ENCODE results near the gene U2SURP. TPM values are rescaled to one million over a fixed set of nuclear protein-coding genes. Genes with fewer than 3 reads are reported as not detected.
A peak's percentile ranks its signal among the peaks of the same experiment; 100 is the strongest.

The U2SURP gene
- total RNA-seq, 4 donors from 2014 or later = 36.7 to 180 (median 79.3) TPM

- Histone ChIP-seq H3K27ac (peak overlapping the region in 2 of 4 donors; percentile 92 to 93), H3K36me3 (no peaks in the 10 kb centered on the region), H3K27me3 (no peaks in the 10 kb centered on the region), H3K4me1 (peaks cover 13 to 46% (median 24%) of the 10 kb centered on the region in 4 donors), H3K9me3 (no peaks in the 10 kb centered on the region), H3K4me3 (peak overlapping the region in 3 of 4 donors; percentile 82 to 97 (median 87))
- DNase-seq = no peak
- in situ Hi-C loops (cut with MboI; ENCODE audit: low pct_ligation_motif_present in 1 of 4, low pct_unique_long_range_greater_than_20kb in 1 of 4, low sequenced_read_pairs in 3 of 4) = no loop called here
- 2 to 3% methylated on average over 8 to 9 of the region's 9 CpGs for WGBS, 2 donors (ENCODE audit: low coverage in 1 of 2)
- intact Hi-C loops (cut with DNase I; ENCODE audit: low total_unique reads) = loop anchor here (10.0 kb wide), 1 partner anchor 428 kb away; the partner anchor contains the start of gene ATR
- no peak for TF ChIP-seq POLR2AphosphoS5 (IDR thresholded peaks at IDR 0.05)
- TF ChIP-seq CTCF (IDR thresholded peaks at IDR 0.05) = no peak
- TF ChIP-seq POLR2A (IDR thresholded peaks at IDR 0.05) = no peak
- TF ChIP-seq EP300 (IDR thresholded peaks at IDR 0.05; ENCODE audit: low read depth) = no peak
Observed at GRCh38 chr3:143002727-143003126, 1.4 kb downstream of the U2SURP start.

GRCh38 chr3:143004823-143005222, 3.5 kb downstream of the U2SURP start:
- H3K27me3 ChIP-seq = no peaks in the 10 kb centered on the region
- no peaks in the 10 kb centered on the region for H3K36me3 ChIP-seq
- in situ Hi-C loops (cut with MboI; ENCODE audit: low pct_ligation_motif_present in 1 of 4, low pct_unique_long_range_greater_than_20kb in 1 of 4, low sequenced_read_pairs in 3 of 4) (no loop called here), intact Hi-C loops (cut with DNase I; ENCODE audit: low total_unique reads) (loop anchor here (10.0 kb wide), 1 partner anchor 430 kb away; the partner anchor contains the start of gene ATR)
- TF ChIP-seq CTCF (IDR thresholded peaks at IDR 0.05) (no peak), POLR2AphosphoS5 (IDR thresholded peaks at IDR 0.05) (no peak), POLR2A (IDR thresholded peaks at IDR 0.05) (no peak), EP300 (IDR thresholded peaks at IDR 0.05; ENCODE audit: low read depth) (no peak)
- H3K27ac ChIP-seq = no peak overlapping the region
- no peaks in the 10 kb centered on the region for H3K9me3 ChIP-seq
- no peak overlapping the region for H3K4me3 ChIP-seq
- DNase-seq = no peak
- WGBS, 2 donors (ENCODE audit: low coverage in 1 of 2) = 90 to 96% methylated on average over 2 of the region's 2 CpGs
- peaks cover 13 to 44% (median 23%) of the 10 kb centered on the region in 4 donors for H3K4me1 ChIP-seq

- H3K4me3 ChIP-seq = no peak overlapping the region
- intact Hi-C loops (cut with DNase I; ENCODE audit: low total_unique reads) = no loop called here
- H3K36me3 ChIP-seq = peaks cover 0 to 15% (median 2%) of the 10 kb centered on the region in 4 donors
- no peak overlapping the region for H3K27ac ChIP-seq
- peaks cover 0 to 16% (median 0%) of the 10 kb centered on the region in 4 donors for H3K4me1 ChIP-seq
- H3K27me3 ChIP-seq = no peaks in the 10 kb centered on the region
- in situ Hi-C loops (cut with MboI; ENCODE audit: low pct_ligation_motif_present in 1 of 4, low pct_unique_long_range_greater_than_20kb in 1 of 4, low sequenced_read_pairs in 3 of 4) = no loop called here
- TF ChIP-seq CTCF (IDR thresholded peaks at IDR 0.05) = no peak
- no peak for TF ChIP-seq POLR2AphosphoS5 (IDR thresholded peaks at IDR 0.05)
- no peak for TF ChIP-seq EP300 (IDR thresholded peaks at IDR 0.05; ENCODE audit: low read depth)
- TF ChIP-seq POLR2A (IDR thresholded peaks at IDR 0.05) = no peak
- 74 to 79% methylated on average over 3 of the region's 3 CpGs for WGBS, 2 donors (ENCODE audit: low coverage in 1 of 2)
- DNase-seq = no peak
- H3K9me3 ChIP-seq = no peaks in the 10 kb centered on the region
Observed at GRCh38 chr3:143010024-143010423, 8.7 kb downstream of the U2SURP start.

- Histone ChIP-seq H3K9me3 (no peaks in the 10 kb centered on the region), H3K4me1 (peaks cover 0 to 8% (median 0%) of the 10 kb centered on the region in 4 donors), H3K27ac (no peak overlapping the region), H3K27me3 (no peaks in the 10 kb centered on the region), H3K4me3 (no peak overlapping the region), H3K36me3 (peaks cover 0 to 17% (median 8%) of the 10 kb centered on the region in 4 donors)
- in situ Hi-C loops (cut with MboI; ENCODE audit: low pct_ligation_motif_present in 1 of 4, low pct_unique_long_range_greater_than_20kb in 1 of 4, low sequenced_read_pairs in 3 of 4) = no loop called here
- TF ChIP-seq POLR2AphosphoS5 (IDR thresholded peaks at IDR 0.05) (no peak), EP300 (IDR thresholded peaks at IDR 0.05; ENCODE audit: low read depth) (no peak), POLR2A (IDR thresholded peaks at IDR 0.05) (no peak)
- intact Hi-C loops (cut with DNase I; ENCODE audit: low total_unique reads) = no loop called here
- DNase-seq = no peak
- 74 to 92% methylated on average over 3 of the region's 3 CpGs for WGBS, 2 donors (ENCODE audit: low coverage in 1 of 2)
Observed at GRCh38 chr3:143011705-143012104, 10.3 kb downstream of the U2SURP start.

GRCh38 chr3:143014921-143015320, 13.6 kb downstream of the U2SURP start:
- Histone ChIP-seq H3K27ac (no peak overlapping the region), H3K27me3 (no peaks in the 10 kb centered on the region), H3K4me1 (peaks cover 0 to 8% (median 0%) of the 10 kb centered on the region in 4 donors), H3K4me3 (no peak overlapping the region), H3K9me3 (no peaks in the 10 kb centered on the region), H3K36me3 (peaks cover 0 to 42% (median 15%) of the 10 kb centered on the region in 4 donors)
- in situ Hi-C loops (cut with MboI; ENCODE audit: low pct_ligation_motif_present in 1 of 4, low pct_unique_long_range_greater_than_20kb in 1 of 4, low sequenced_read_pairs in 3 of 4) (no loop called here), intact Hi-C loops (cut with DNase I; ENCODE audit: low total_unique reads) (no loop called here)
- DNase-seq = no peak
- TF ChIP-seq CTCF (IDR thresholded peaks at IDR 0.05) = no peak
- no peak for TF ChIP-seq POLR2AphosphoS5 (IDR thresholded peaks at IDR 0.05)
- TF ChIP-seq EP300 (IDR thresholded peaks at IDR 0.05; ENCODE audit: low read depth) = no peak
- TF ChIP-seq POLR2A (IDR thresholded peaks at IDR 0.05) = no peak
